GDM1 (cell line): ENCODE results near the gene GRM7.

Experiments used
- DNase-seq: peaks from one replicate; lab custom pipeline; 2025; lab: John Stamatoyannopoulos, UW

The GRM7 gene

GRCh38 chr3:7581831-7582230 is 720.9 kb downstream of the GRM7 start:
- DNase-seq = no peak

GRCh38 chr3:7585052-7585451 is 724.1 kb downstream of the GRM7 start:
- peak; percentile 57 for DNase-seq

GRCh38 chr3:7588236-7588635 is 727.3 kb downstream of the GRM7 start:
- DNase-seq = no peak

GRCh38 chr3:7589526-7589925 is 728.6 kb downstream of the GRM7 start:
- DNase-seq = no peak

- no peak for DNase-seq
Observed at GRCh38 chr3:7602297-7602696, 741.4 kb downstream of the GRM7 start.

GRCh38 chr3:7607083-7607482 is 746.2 kb downstream of the GRM7 start:
- no peak for DNase-seq

GRCh38 chr3:7607676-7608075 is 746.8 kb downstream of the GRM7 start:
- DNase-seq = peak; percentile 22

- no peak for DNase-seq
Observed at GRCh38 chr3:7610634-7611033, 749.7 kb downstream of the GRM7 start.

GRCh38 chr3:7615043-7615442 is 754.1 kb downstream of the GRM7 start:
- DNase-seq = no peak

GRCh38 chr3:7618606-7619005 is 757.7 kb downstream of the GRM7 start:
- DNase-seq = no peak

- DNase-seq = no peak
Observed at GRCh38 chr3:7620401-7620800, 759.5 kb downstream of the GRM7 start.

GRCh38 chr3:7621046-7621630 is 760.2 kb downstream of the GRM7 start:
- no peak for DNase-seq

GRCh38 chr3:7621651-7622050 is 760.7 kb downstream of the GRM7 start:
- no peak for DNase-seq

- DNase-seq = no peak
Observed at GRCh38 chr3:7625021-7625420, 764.1 kb downstream of the GRM7 start.

- DNase-seq = no peak
Observed at GRCh38 chr3:7630351-7630911, 769.5 kb downstream of the GRM7 start.

- no peak for DNase-seq
Observed at GRCh38 chr3:7630925-7631324, 770.0 kb downstream of the GRM7 start.

GRCh38 chr3:7632305-7632704 is 771.4 kb downstream of the GRM7 start:
- DNase-seq = no peak

- DNase-seq = no peak
Observed at GRCh38 chr3:7637694-7638093, 776.8 kb downstream of the GRM7 start.

- no peak for DNase-seq
Observed at GRCh38 chr3:7638103-7638502, 777.2 kb downstream of the GRM7 start.

- DNase-seq = no peak
Observed at GRCh38 chr3:7640787-7641186, 779.9 kb downstream of the GRM7 start.

- DNase-seq = no peak
Observed at GRCh38 chr3:7646851-7647250, 785.9 kb downstream of the GRM7 start.

GRCh38 chr3:7650466-7650865 is 789.6 kb downstream of the GRM7 start:
- DNase-seq = no peak

- DNase-seq = no peak
Observed at GRCh38 chr3:7651274-7651673, 790.4 kb downstream of the GRM7 start.
